GM12874 (cell line): Measurements from ENCODE around the gene TOMM40L.

Experiments used
- TF ChIP-seq, protein P1 (sequence below): IDR thresholded peaks from 2 replicates; pipeline ENCODE4 v1.5.1; 2011; ENCODE audit warnings: low read depth, mild to moderate bottlenecking, control low read depth, low read length, moderate library complexity; ENCODE audit not compliant: insufficient read depth

TOMM40L gene

DNA sequence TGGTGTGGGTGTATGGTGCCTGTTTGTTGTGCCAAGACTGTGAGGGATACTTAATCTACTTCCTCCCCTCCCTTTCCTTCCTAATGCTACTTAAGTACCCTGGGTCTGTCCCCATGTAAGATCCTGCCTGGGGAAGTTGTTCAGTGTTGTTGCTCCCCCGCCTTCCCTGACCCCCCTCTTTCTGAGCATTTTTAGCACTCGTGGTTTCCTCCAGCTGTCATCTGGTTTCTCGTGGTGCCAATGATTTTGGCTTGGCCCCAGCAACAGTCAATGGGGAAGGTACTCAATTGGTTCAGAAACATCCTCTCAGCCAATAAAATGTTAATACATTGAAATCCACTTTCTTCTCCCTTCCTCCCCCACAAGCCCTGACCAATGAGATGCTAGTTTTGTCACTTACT lies 40.6 kb upstream of the TOMM40L start:
- TF ChIP-seq, protein P1, sequence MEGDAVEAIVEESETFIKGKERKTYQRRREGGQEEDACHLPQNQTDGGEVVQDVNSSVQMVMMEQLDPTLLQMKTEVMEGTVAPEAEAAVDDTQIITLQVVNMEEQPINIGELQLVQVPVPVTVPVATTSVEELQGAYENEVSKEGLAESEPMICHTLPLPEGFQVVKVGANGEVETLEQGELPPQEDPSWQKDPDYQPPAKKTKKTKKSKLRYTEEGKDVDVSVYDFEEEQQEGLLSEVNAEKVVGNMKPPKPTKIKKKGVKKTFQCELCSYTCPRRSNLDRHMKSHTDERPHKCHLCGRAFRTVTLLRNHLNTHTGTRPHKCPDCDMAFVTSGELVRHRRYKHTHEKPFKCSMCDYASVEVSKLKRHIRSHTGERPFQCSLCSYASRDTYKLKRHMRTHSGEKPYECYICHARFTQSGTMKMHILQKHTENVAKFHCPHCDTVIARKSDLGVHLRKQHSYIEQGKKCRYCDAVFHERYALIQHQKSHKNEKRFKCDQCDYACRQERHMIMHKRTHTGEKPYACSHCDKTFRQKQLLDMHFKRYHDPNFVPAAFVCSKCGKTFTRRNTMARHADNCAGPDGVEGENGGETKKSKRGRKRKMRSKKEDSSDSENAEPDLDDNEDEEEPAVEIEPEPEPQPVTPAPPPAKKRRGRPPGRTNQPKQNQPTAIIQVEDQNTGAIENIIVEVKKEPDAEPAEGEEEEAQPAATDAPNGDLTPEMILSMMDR, result no peak

DNA sequence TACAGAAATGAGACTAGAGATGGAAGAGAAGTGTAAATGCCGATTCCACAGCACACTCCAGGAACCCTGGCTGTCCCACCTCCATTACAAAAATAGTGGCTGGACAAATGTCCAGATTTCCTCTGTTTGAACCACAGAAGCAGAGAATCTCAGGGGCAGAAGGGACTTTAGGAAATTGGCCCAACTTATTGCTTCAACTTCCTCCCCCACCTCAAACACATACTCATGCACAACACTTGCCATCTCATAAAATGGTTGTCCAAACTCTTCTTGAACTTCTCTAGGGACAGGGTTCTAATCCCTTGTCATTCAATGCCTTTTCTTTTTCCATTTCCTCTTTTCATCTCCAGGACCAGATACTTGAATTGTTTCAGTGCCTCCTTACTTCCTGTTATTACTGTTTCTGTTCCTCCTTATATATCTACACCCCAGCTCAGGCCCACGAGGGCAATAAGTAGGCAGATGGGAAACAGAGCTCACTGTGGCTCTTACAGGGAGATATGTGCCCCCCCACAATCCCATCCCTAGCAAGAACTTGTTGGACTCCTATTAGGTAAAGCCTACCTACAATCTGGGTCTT lies 40.0 kb upstream of the TOMM40L start:
- TF ChIP-seq, protein P1, result no peak

DNA sequence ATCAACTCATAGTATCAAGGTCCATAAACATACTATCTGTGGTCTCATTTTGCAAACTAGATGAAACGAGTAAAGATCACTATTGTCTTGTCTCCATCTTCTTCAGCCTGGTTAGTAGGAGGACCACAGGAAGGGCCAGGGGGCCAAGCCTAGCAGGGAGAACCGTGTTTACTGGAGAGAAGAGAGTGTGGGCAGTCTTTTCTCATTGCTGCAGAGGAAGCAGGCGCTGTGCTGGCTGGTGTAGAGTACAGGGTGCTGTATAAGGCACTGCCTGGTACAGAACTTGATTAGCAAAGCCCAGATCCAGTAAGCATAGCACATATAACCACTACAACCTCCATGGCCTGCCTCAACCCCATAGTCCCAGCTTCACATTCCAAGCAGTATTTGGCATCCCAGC lies 38.5 kb upstream of the TOMM40L start:
- TF ChIP-seq, protein P1, result no peak

DNA sequence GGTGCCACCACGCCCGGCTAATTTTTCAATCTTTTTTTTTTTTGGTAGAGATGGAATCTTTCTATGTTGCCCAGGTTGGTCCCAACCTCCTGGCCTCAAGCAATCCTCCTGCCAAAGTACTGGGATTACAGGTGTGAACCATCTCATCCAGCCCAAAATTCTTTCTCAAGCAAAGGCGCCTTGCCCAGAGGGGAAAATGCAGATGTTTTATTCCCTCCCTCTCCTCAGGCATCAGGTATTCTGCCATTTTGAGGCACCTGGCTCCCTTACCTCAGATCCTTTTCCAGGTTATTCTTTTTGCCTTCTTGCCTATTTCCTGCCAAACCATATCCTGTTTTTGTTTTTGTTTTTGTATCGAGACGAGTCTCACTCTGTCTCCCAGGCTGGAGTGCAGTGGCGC lies 37.5 kb upstream of the TOMM40L start:
- TF ChIP-seq, protein P1, result no peak

DNA sequence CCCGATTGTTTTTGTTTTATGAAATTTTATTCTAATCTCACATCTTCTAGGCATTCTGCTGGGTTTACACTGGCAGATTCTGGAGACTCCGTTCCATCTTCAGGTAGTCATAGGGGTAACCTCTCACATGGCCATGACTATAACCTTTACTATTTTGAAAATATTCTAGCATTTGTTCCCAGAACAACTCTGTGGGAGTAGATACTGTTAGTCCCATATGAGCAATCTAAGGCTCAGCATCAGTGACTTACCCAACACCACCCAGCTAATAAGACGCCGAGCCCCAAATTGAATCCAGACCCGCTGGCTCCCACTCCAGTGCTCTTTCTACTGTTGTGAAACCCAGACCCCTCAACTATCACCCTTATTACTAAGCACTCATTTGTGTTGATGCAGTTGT lies 36.8 kb upstream of the TOMM40L start:
- TF ChIP-seq, protein P1, result no peak

DNA sequence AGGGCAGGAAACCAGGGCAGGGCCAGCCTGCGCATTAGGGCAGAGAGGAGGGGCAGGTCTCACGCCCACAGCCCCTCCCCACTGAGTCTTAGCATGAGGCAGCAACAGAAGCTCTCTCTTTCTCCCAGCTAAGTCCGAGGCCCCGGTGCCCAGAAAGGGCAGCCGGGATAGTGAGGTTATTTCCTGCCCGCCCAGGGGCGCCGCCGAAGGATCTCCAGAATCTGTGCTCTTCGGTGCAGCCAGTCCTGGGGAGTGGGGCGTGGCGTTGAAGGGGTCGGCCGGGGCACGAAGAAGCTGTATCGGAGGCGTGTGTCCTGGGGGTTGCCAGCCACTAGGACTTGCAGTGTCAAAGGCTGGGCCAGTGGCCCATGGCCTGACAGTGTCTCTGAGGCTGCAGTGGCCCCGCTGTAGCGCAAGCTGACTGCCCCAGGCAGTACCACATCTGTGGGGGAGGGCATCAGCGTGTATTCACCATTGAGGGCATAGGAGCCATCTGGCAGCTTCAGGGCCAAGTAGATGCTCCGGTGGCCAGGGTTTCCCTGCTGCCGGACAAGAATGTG lies 34.8 kb upstream of the TOMM40L start:
- TF ChIP-seq, protein P1, result no peak

DNA sequence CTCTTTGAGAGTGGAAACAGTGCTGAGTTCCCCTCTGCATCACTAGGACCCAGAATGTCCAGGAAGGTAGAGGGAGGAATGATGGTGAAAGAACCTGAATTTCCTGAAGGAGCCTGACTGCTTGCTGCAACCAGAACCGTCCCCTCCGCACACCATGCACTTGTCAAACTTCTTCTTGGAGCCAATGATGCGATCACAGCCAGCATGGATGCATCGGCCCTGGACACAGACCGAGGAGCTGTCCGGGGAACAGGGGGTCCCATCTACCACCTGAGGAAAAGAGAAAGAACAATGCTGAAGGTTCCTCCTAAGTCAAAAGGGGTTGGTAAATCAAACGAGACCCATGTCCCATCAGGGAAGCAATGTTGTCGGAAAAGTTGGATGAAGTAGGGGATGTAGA lies 33.9 kb upstream of the TOMM40L start:
- TF ChIP-seq, protein P1, result no peak
